Measurements from ENCODE around the gene YTHDC1.
"Not testable (repeated sequence)": the region's sequence is repeated elsewhere in the genome, so short reads cannot be mapped to it uniquely, and the experiment has no call there.

DNA sequence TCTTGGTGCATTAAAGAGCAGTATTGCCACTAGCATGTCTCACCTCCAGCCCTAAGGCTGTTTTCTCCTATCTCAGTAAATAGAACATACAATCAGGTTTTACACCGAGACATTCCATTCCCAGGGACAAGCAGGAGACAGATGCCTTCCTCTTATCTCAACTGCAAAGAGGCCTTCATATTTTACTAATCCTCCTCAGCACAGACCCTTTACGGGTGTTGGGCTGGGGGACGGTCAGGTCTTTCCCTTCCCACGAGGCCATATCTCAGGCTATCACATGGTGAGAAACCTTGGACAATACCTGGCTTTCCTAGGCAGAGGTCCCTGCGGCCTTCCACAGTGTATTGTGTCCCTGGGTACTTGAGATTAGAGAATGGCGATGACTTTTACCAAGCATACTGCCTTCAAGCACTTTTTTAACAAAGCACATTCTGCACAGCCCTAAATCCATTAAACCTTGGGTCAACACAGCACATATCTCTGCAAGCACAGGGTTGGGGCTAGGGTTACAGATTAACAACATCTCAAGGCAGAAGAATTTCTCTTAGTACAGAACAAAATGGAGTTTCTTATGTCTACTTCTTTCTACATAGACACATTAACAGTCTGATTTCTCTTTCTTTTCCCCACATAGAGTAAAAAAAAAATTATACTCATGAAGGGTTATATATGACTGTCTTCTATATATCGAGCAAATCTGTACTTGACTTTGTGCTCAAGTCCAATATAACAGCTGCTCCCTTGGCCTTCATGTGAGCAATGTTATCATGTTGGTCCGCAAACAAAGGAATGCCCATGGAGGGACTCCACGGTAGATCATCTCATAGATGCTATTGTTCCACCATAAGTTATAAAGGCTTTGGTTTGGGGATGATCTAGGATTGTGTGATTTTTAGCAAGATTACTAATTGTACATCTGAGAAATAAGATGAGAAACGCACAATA lies 67.8 kb downstream of the YTHDC1 start:
- TF ChIP-seq SIN3A (IDR thresholded peaks at IDR 0.05; ENCODE audit: low read depth); CBX3 (IDR thresholded peaks at IDR 0.05; ENCODE audit: low read depth); POLR2A (IDR thresholded peaks at IDR 0.05; ENCODE audit: borderline replicate concordance, extremely low read depth, insufficient read depth, insufficient read length); EZH2phosphoT487 (IDR thresholded peaks at IDR 0.05; ENCODE audit: borderline replicate concordance); JUND (IDR thresholded peaks at IDR 0.05); ATF3 (IDR thresholded peaks at IDR 0.05); MAX (IDR thresholded peaks at IDR 0.05); POLR2AphosphoS5 (IDR thresholded peaks at IDR 0.05; ENCODE audit: low read depth, low read length); EZH2 (IDR thresholded peaks at IDR 0.05); RAD21 (IDR thresholded peaks at IDR 0.05; ENCODE audit: low read depth): not testable (repeated sequence)
- TF ChIP-seq, protein P1, sequence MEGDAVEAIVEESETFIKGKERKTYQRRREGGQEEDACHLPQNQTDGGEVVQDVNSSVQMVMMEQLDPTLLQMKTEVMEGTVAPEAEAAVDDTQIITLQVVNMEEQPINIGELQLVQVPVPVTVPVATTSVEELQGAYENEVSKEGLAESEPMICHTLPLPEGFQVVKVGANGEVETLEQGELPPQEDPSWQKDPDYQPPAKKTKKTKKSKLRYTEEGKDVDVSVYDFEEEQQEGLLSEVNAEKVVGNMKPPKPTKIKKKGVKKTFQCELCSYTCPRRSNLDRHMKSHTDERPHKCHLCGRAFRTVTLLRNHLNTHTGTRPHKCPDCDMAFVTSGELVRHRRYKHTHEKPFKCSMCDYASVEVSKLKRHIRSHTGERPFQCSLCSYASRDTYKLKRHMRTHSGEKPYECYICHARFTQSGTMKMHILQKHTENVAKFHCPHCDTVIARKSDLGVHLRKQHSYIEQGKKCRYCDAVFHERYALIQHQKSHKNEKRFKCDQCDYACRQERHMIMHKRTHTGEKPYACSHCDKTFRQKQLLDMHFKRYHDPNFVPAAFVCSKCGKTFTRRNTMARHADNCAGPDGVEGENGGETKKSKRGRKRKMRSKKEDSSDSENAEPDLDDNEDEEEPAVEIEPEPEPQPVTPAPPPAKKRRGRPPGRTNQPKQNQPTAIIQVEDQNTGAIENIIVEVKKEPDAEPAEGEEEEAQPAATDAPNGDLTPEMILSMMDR (IDR thresholded peaks at IDR 0.05 in 2 of 3, conservative IDR thresholded peaks at IDR 0.05 in 1 of 3; ENCODE audit: borderline replicate concordance in 1 of 3, insufficient read depth in 1 of 3, low read depth in 2 of 3, low read length in 2 of 3), result not testable (repeated sequence)

Data from HCT116 (cell line).